GM10847 (cell line): ENCODE measurements around the gene STX8.

Experiments
- POLR2A ChIP-seq: IDR thresholded peaks from 2 replicates; pipeline ENCODE4 v1.6.1; 2011; ENCODE audit not compliant: insufficient read length; ENCODE audit errors: extremely low read depth

STX8 gene

GRCh38 chr17:9521062-9521461 is 54.6 kb downstream of the STX8 start:
- TF ChIP-seq POLR2A = no peak

DNA sequence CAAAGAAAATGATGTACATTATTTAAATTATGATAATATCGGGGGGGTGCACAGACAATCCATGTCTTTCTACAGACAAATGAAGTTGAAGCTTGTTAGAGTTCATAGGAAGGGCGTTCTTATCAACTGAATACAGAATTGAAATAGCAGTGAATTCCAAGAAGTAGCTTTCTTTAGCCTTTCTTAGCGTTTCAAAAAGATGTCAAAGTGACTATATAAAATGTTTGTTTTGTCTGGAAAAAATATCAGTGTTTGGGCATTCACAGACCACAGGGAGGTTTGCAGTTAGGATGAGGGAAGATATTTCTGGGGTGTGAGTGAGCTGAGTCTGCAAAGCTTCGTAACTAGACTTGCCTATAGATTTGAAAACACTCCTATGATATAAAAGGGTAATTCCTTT is 55.0 kb downstream of the STX8 start:
- TF ChIP-seq POLR2A = no peak

DNA sequence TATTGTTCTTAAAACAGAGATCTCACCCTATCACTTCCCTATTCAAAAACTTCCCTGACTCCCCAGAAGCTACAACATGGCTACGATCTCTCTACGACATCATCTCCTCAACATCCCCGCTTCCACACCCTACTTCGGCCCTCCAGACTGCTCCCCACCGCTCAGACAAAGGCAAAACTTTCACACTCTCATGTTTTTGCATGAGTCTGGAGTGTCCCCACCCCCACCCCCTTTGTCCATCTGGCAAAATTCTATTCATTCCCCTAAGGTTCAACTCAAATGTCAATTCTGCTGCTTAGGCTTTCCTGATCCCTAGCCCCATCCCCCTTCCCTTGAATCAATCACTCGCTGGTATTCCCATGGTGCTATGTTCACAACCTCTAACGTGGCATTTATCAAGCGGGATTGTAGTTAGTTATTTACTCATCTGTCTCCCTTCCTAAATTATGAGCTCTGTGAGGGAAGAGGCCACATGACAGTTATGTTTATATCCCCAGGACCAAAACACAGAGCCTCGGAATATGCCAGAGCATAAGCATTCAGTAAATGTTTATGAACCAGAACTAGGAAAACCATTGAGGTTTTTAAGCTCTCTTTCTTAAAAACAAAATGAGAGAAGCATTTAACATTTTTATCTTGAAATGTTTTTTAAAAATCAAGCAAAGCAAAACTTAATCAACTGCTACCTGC is 55.9 kb downstream of the STX8 start:
- TF ChIP-seq POLR2A = no peak

DNA sequence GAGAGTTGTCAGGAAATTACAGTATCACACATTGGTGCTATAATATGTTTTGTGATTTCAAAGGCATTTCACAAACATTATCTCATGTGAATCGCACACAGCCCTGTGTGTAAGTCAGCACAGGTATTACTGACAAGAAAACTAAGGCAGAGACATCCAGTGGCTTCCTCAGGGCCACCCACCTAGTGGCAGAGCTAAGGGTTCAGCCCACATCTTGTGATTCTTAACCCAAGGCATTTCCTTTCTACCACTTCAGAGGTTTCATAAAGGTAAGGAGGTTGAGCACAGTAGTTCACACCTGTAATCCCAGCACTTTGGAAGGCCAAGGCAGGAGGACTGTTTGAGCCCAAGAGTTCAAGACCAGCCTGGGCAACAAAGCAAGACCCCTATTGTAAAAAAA is 58.2 kb downstream of the STX8 start:
- no peak for TF ChIP-seq POLR2A

DNA sequence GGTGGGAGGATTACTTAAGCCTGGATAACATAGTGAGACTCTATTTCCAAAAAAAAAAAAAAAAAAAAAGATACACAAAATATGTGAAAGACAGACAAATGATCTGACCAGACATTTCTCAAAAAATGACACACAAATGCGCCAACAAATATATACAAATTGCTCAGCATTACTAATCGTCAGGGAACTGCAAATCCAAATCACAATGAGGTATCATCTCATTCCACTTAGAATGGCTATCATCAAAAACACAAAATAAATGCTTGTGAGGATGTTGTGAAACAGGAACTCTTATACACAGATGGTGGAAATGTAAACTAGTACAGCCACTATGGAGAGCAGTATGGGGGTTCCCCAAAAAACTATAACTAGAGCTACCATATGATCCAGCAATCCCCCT is 62.4 kb downstream of the STX8 start:
- TF ChIP-seq POLR2A = no peak

- TF ChIP-seq POLR2A = no peak
These were observed 63.1 kb downstream of the STX8 start for GRCh38 chr17:9512323-9513168.

DNA sequence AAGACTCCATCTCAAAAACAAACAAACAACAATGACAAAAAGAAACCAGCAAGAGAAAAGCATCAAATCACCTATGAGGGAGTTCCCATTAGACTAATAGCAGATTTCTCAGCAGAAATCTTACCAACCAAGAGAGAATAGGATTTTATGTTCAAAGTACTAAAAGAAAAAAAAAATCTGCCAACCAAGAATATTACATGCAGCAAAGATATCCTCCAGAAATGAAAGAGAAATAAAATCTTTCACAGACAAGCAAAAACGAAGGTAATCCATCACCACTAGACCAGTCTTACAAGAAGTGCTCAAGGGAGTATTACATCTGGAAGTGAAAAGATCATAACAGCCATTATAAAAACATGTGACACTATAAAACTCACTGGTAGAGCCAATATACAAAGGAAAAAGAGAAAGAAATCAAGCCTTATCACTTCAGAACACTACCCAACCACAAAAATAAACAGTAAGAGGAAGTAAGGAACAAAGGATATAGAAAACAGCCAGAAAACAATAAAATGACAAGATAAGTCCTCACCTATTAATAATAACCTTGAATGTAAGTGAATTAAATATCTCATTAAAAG is 66.3 kb downstream of the STX8 start:
- no peak for TF ChIP-seq POLR2A

GRCh38 chr17:9499041-9499440 is 76.6 kb downstream of the STX8 start:
- TF ChIP-seq POLR2A = no peak

GRCh38 chr17:9498490-9498889 is 77.1 kb downstream of the STX8 start:
- TF ChIP-seq POLR2A = no peak

DNA sequence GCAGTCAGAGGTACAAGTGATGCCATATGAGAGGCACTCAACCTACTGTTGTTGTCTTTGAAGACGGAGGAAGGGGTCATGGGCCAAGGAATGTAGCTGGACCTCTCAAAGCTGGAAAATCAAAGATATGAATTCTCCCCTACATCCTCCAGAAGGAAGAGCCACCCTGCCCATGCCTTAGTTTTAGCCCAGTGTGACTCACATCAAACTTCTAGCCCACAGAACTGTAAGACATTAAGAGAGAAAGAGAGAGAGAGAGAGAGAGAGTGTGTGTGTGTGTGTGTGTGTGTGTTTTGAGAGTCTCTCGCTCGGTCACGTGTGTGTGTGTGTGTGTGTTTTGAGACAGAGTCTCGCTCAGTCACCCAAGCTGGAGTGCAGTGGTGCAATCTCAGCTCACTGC is 87.1 kb downstream of the STX8 start:
- TF ChIP-seq POLR2A = no peak

DNA sequence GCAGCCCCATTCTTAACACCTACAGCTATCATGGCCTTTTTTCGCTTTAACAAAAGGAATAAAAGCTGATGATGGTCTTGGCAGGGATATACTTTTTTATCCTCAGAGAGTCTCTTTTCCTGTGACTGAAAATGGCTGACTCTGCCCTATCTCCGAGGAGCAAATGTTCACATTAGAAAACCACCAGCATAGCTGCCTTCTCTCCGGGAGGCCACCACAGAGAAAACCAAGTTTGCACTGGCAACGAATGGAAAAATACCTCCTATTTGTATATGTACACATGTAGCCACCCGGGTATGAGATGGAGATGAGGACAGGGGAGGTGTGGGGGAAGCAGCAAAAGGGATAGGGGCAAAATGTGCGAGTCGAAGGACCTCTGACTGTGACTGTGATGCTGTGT is 88.2 kb downstream of the STX8 start:
- no peak for TF ChIP-seq POLR2A

GRCh38 chr17:9484789-9485188 is 90.8 kb downstream of the STX8 start:
- no peak for TF ChIP-seq POLR2A

DNA sequence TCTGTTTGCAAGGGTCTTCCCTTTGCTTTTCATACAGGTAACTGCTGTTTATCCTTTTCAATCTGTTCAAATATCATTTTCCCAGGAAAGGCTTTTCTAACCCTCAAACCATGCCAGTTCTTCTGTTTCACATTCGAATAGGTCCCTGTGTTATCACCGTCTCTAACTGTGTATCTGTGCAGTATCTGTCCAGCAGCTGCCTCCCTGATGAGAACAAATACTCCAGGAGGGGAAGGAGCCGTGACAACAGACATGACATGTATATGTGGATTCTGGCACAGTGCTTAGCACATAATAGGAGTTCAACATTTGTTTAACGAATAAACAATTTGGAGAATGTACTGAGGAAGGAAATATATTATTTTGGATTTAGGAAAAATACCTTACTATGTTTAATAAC is 95.7 kb downstream of the STX8 start:
- TF ChIP-seq POLR2A = no peak

- no peak for TF ChIP-seq POLR2A
These were observed 96.7 kb downstream of the STX8 start for GRCh38 chr17:9478889-9479288.

GRCh38 chr17:9475101-9475658 is 100.4 kb downstream of the STX8 start:
- TF ChIP-seq POLR2A = no peak

DNA sequence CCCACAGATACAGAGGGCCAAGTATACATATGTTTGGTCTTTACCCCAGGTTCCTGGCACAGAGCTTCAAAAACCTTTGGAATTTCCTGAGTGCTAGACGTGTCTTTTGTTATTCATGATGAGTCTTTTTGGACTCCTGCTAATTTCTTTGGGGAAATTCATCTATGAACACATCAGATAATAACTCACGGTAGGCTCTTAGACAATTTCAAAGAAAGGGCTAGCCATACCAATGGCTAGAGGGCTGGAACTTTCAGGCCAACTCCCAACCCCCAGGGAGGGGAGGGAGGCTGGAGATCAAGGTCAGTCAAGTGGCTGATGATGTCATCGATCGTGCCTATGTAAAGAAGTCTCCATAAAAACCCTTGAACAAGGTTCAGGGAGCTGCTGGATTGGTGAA is 101.9 kb downstream of the STX8 start:
- TF ChIP-seq POLR2A = no peak

- TF ChIP-seq POLR2A = no peak
These were observed 103.1 kb downstream of the STX8 start for GRCh38 chr17:9472541-9472940.

DNA sequence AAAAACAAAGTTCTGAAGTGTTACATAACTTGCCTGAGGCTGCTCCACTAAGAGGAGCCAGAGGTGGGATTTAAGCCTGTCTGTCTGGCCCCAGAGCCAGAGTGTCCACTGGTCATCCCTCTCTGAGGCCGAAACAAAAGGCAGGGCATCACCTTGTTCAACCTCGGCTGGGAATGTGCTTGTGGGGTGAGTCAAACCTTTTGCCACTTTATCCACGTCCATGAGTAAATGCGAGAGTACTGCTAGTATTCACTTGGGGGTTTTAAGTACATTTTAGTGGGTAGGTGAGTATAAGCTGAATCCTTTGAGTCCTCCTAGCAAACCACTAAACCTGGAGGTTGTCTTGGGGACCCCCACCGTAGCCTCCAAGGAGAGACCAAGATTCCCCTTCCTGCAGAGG is 103.5 kb downstream of the STX8 start:
- TF ChIP-seq POLR2A = no peak
